Measurements from ENCODE around the gene RNF220.

RNF220 gene

DNA sequence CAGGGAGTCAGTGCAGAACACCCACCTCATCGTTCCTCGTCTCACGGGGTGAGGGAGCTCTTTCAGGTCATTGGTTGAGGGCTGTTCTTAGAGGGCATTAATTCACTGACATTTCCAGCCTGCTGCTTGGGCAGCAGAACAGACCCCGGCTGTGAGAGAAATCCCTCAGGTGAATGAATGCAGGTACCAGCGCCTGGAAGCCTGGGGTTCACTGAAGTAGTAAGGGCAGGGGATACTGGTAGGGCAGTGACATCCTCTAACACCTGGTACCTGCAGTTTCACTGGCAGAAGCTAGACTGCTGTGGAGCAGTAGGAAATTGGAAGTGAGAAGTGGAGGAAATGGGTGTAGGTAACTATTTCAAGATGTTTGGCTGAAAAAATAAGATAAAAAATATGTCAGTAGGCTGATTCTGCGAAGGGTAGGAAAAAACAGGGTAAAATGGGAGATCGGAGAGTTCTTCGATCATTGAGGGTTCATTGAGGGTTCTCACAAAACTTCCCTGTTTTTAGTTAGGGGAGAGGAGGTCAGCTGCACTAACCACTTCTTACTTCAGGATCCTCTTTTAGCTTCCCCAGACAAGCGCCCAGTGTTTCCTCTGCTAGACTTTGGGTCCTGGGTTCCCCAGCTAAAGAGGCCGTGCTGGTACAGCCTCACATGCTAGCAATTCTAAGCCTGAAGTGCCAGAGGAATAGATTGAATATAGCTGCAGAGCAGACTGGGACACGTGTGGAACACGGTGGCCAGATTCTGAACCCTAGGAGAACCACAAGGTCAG is 55.2 kb downstream of the RNF220 start:
- H3K36me3 ChIP-seq (ENCODE audit: control insufficient read depth, insufficient read depth, low read length) = no peaks in the 10 kb centered on the region
- H3K4me3 ChIP-seq (ENCODE audit: low read length) = no peak overlapping the region
- H3K9me3 ChIP-seq (ENCODE audit: control insufficient read depth, low read length) = no peaks in the 10 kb centered on the region
- no peak overlapping the region for H3K9ac ChIP-seq (ENCODE audit: low read length)
- H3K4me1 ChIP-seq (ENCODE audit: control insufficient read depth, insufficient read depth, low read length) = no peaks in the 10 kb centered on the region
- H3K27me3 ChIP-seq (ENCODE audit: control insufficient read depth, insufficient read depth, low read length) = peaks cover 17% of the 10 kb centered on the region

DNA sequence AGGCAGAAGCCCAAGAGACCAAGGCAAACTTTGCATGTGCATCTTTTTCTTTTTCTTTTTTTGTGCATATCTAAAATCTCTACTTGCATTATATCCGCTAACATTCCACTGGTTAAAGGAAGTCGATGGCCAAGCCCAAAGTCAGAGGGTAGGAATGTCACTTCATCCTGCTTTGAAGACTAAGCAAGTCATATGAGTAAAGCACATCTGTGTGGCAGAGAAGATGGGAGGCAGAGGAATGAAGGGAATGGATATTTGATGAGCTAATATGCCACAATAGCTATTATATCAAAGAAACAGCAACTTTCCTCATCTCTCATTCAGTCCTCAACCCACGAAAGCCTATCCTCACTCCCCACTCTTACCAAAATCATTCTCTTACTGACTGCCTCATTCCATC is 59.3 kb downstream of the RNF220 start:
- Histone ChIP-seq H3K9ac (ENCODE audit: low read length) (no peak overlapping the region), H3K4me3 (ENCODE audit: low read length) (no peak overlapping the region), H3K9me3 (ENCODE audit: control insufficient read depth, low read length) (no peaks in the 10 kb centered on the region), H3K4me1 (ENCODE audit: control insufficient read depth, insufficient read depth, low read length) (no peaks in the 10 kb centered on the region), H3K27me3 (ENCODE audit: control insufficient read depth, insufficient read depth, low read length) (peaks cover 9% of the 10 kb centered on the region), H3K36me3 (ENCODE audit: control insufficient read depth, insufficient read depth, low read length) (no peaks in the 10 kb centered on the region)

DNA sequence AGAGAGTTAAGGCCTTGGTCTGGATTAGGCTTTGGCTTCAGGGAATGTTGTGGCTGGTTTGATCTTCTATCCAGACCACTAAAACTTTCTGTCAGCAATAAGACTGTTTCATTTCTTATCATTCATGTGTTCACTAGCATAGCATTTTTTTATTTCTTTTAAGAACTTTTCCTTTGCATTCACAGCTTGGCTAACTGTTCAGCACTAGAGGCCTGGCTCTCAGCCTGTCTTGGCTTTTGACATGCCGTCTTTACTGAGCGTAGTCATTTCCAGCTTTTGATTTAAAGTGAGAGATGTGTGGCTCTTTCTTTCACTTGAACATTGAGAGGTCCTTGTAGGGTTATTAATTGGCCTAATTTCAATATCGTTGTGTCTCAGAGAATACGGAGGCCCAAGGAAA is 62.5 kb downstream of the RNF220 start:
- H3K9me3 ChIP-seq (ENCODE audit: control insufficient read depth, low read length) = no peaks in the 10 kb centered on the region
- no peaks in the 10 kb centered on the region for H3K36me3 ChIP-seq (ENCODE audit: control insufficient read depth, insufficient read depth, low read length)

DNA sequence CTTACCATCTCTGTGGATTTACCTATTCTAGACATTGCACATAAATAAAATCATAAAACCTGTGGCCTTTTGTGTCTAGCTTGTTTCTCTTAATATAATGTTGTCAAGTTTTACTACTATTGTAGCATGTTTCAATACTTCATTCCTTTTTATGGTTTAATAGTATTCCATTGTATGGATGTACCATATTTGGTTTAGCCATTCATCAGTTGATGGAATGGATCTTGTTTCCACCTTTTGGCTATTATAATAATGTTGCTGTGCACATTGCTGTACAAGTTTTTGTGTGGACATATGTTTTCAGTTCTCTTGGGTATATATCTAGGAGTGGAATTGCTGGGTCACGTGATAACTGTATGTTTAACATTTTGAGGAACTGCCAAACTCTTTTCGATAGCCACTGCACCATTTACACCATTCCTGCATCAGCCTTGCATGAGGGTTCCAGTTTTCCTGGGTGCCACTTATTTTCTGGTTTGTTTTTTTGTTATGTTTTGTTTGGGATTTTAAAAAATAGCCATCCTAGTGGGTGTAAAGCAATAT is 66.9 kb downstream of the RNF220 start:
- Histone ChIP-seq H3K27me3 (ENCODE audit: control insufficient read depth, insufficient read depth, low read length) (no peaks in the 10 kb centered on the region), H3K36me3 (ENCODE audit: control insufficient read depth, insufficient read depth, low read length) (no peaks in the 10 kb centered on the region), H3K4me1 (ENCODE audit: control insufficient read depth, insufficient read depth, low read length) (no peaks in the 10 kb centered on the region), H3K9me3 (ENCODE audit: control insufficient read depth, low read length) (no peaks in the 10 kb centered on the region), H3K9ac (ENCODE audit: low read length) (no peak overlapping the region), H3K4me3 (ENCODE audit: low read length) (no peak overlapping the region)

More for the DNA sequence above, 62.5 kb downstream of the RNF220 start:
- no peak overlapping the region for H3K4me3 ChIP-seq (ENCODE audit: low read length)
- H3K27me3 ChIP-seq (ENCODE audit: control insufficient read depth, insufficient read depth, low read length) = no peaks in the 10 kb centered on the region
- H3K4me1 ChIP-seq (ENCODE audit: control insufficient read depth, insufficient read depth, low read length) = no peaks in the 10 kb centered on the region
- H3K9ac ChIP-seq (ENCODE audit: low read length) = no peak overlapping the region

DNA sequence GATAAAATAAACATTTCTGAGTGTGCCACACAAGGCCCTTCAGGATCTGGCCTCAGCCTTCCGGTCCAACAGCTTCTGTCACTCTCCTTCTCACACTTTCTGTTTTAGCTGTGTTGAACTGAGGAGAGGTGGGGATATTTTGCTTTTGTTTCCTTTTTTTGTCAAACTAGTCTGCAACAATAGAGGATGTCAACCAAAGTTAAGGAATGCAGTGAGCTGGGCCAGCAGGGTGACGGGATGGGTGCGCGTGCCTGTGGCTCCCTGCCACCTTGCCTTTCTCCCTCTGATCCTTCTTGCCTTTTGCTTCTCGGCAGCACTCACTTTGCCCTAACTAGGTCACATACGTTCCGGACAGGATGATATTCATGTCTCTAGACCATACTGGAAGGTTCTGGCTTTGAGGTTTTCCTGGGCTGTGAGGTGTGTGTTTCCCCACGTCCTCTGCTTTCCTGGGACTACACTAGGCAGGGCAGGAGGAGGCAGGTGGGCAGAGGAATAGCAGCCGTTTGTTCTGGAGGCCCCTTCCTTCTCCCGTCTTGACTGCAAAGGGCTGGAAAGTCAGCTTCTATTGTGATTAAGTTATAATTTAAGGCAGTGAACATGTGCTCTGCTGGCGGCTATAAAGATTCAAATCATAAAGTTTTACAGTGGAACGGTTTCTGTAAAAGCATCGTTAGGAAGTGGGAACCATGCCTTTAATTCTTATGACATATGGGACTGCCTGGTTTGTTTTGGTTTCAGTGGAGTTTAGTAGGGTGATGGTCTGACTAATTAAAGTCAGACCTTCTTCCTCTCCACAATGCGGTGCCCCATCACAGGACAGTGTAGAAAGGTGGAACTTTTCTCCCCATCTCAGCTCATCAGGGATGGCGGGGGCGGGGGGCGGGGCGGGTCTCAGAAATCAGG is 67.8 kb downstream of the RNF220 start:
- Histone ChIP-seq H3K4me3 (ENCODE audit: low read length) (no peak overlapping the region), H3K36me3 (ENCODE audit: control insufficient read depth, insufficient read depth, low read length) (no peaks in the 10 kb centered on the region), H3K9ac (ENCODE audit: low read length) (peak overlapping the region; percentile 39)

DNA sequence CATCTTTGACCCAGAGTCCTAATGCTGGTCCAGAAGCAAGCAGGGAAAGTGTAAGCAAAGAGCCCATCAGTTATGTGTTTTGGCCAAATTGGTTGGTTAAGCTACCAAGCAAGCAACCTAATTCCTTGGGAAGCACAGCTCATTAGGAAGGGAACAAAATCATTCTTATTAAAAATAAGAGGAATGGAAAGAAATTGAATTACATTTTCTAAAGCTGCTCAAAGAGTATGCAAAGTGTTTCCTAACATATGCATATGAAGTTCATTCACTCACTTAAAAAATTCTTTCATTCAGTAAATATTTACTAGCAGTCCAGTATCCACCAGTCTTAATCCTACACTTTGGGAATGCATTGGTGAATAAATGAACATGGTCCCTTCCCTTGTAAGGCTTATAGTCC is 71.8 kb downstream of the RNF220 start:
- Histone ChIP-seq H3K4me3 (ENCODE audit: low read length) (no peak overlapping the region), H3K9ac (ENCODE audit: low read length) (no peak overlapping the region), H3K27me3 (ENCODE audit: control insufficient read depth, insufficient read depth, low read length) (no peaks in the 10 kb centered on the region)

More for the DNA sequence above, 67.8 kb downstream of the RNF220 start:
- no peaks in the 10 kb centered on the region for H3K9me3 ChIP-seq (ENCODE audit: control insufficient read depth, low read length)
- H3K4me1 ChIP-seq (ENCODE audit: control insufficient read depth, insufficient read depth, low read length) = no peaks in the 10 kb centered on the region
- H3K27me3 ChIP-seq (ENCODE audit: control insufficient read depth, insufficient read depth, low read length) = no peaks in the 10 kb centered on the region

DNA sequence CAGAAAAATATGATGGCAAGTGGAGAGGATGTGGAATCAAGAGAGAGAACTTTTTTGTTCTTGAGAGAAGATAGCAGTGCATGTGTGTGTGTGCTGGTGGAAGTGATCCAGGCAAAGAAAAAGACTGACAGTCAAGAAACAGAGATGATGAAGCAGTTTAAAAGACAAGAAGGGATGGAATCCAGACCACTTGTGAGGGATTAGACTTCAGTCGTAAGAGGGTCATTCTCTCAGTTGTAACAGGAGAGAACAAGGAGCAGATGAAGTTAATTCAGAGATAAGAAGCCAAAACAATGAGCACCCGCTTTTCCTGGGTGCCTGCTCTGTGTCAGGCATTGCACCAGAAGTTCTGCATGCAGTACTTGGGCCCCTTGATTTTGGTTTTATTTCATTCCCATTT is 76.6 kb downstream of the RNF220 start:
- H3K4me1 ChIP-seq (ENCODE audit: control insufficient read depth, insufficient read depth, low read length) = no peaks in the 10 kb centered on the region
- H3K36me3 ChIP-seq (ENCODE audit: control insufficient read depth, insufficient read depth, low read length) = no peaks in the 10 kb centered on the region
- H3K27me3 ChIP-seq (ENCODE audit: control insufficient read depth, insufficient read depth, low read length) = no peaks in the 10 kb centered on the region
- no peaks in the 10 kb centered on the region for H3K9me3 ChIP-seq (ENCODE audit: control insufficient read depth, low read length)
- H3K9ac ChIP-seq (ENCODE audit: low read length) = no peak overlapping the region
- no peak overlapping the region for H3K4me3 ChIP-seq (ENCODE audit: low read length)

More for the DNA sequence above, 71.8 kb downstream of the RNF220 start:
- Histone ChIP-seq H3K4me1 (ENCODE audit: control insufficient read depth, insufficient read depth, low read length) (no peaks in the 10 kb centered on the region), H3K36me3 (ENCODE audit: control insufficient read depth, insufficient read depth, low read length) (no peaks in the 10 kb centered on the region), H3K9me3 (ENCODE audit: control insufficient read depth, low read length) (no peaks in the 10 kb centered on the region)

DNA sequence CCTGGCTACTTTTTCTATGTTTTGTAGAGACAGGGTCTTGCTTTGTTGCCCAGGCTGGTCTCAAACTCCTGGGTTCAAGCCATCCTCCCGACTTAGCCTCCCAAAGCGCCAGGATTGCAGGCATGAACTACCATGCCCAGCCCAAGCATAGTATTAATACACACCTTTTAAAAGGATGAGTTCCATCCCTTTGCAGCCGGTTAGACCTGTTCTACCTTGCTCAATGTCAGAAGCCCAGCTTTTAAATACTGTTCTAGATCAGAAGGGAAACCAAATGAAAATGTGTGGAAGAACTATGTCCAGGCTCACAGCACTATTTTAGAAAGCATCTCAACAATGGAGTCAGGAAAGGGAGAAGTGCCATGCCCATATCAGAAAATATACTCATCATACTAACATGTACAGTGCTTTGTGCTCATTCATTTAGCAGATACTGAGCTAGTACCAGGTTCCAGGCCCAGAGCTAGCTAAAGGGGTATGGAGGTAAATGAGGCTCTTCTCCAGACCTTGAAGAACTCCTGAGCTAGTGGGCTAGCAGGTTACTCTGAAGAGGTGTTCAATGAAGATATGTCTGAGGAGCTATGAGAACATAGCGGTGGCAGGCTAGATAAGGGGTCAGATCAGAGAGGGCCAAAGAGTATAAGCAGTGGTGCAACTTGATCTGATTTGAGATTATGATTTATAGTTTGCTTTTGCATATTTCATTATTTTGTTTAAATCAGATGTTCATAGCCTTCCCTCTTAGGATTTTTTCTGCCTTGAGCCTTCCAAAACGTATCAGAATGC is 78.2 kb downstream of the RNF220 start:
- no peak overlapping the region for H3K4me3 ChIP-seq (ENCODE audit: low read length)
- H3K9ac ChIP-seq (ENCODE audit: low read length) = no peak overlapping the region

DNA sequence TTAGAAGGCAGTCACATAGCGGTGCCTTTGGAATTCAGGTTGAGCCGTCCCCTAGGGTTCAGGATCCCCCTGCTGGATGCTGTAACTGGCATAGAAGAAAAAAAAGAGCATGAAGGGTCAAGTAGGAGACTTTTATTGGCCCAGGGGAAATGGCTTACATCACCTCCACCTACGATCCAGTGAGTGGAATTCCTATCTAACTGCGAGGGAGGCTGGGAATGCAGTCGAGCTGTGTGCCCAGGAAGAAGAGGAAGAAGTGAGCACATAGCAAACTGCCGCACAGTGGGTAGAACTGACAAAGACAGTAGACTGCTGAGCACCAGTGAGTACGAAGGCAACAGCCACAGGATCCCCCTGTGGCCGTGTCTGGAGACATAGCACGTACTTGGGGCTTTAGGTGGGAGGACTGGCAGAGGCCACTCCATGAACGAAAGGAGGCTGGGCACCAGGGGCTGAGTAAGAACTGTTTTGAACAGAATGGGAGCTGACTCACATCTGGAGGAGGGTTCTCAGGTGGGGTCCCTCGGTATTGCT is 79.2 kb downstream of the RNF220 start:
- H3K4me1 ChIP-seq (ENCODE audit: control insufficient read depth, insufficient read depth, low read length) = no peaks in the 10 kb centered on the region
- H3K4me3 ChIP-seq (ENCODE audit: low read length) = no peak overlapping the region
- no peaks in the 10 kb centered on the region for H3K36me3 ChIP-seq (ENCODE audit: control insufficient read depth, insufficient read depth, low read length)
- no peak overlapping the region for H3K9ac ChIP-seq (ENCODE audit: low read length)
- H3K9me3 ChIP-seq (ENCODE audit: control insufficient read depth, low read length) = no peaks in the 10 kb centered on the region
- no peaks in the 10 kb centered on the region for H3K27me3 ChIP-seq (ENCODE audit: control insufficient read depth, insufficient read depth, low read length)

More for the DNA sequence above, 78.2 kb downstream of the RNF220 start:
- Histone ChIP-seq H3K4me1 (ENCODE audit: control insufficient read depth, insufficient read depth, low read length) (no peaks in the 10 kb centered on the region), H3K36me3 (ENCODE audit: control insufficient read depth, insufficient read depth, low read length) (no peaks in the 10 kb centered on the region), H3K27me3 (ENCODE audit: control insufficient read depth, insufficient read depth, low read length) (no peaks in the 10 kb centered on the region), H3K9me3 (ENCODE audit: control insufficient read depth, low read length) (no peaks in the 10 kb centered on the region)

DNA sequence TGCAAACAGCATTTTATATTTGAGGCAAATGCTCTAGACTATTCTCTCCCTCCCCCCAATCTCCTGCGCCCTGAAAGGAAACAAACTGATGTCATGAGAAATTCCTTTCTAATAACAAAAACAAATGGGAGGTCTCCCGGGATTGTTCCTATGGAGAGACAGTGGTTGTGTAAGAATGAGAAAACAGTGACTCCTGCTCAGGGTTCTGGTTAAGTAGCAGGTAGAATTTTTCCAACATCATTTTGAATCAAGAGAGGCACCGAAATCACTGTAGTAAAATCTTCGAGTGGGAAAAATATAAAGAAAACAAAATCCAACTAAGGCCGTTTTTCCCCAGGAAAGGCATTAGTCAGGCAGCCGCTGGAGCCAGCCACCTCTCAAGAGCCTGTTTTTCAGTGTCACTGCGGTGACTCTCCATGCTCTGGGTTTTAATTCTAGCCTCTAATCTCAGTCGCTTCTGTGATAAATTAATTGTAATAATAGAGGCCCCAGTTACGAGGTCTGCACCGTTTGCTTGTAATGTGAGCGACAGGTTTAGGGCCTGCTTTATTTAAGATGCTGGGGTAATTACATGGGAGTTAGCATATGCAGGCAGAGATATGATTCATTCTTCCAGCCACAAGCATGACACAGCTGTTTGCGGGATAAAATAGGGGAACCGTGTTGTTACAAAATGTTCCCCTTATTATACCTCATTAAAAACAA is 80.3 kb downstream of the RNF220 start:
- Histone ChIP-seq H3K9me3 (ENCODE audit: control insufficient read depth, low read length) (no peaks in the 10 kb centered on the region), H3K9ac (ENCODE audit: low read length) (no peak overlapping the region), H3K27me3 (ENCODE audit: control insufficient read depth, insufficient read depth, low read length) (no peaks in the 10 kb centered on the region), H3K4me1 (ENCODE audit: control insufficient read depth, insufficient read depth, low read length) (no peaks in the 10 kb centered on the region), H3K4me3 (ENCODE audit: low read length) (no peak overlapping the region), H3K36me3 (ENCODE audit: control insufficient read depth, insufficient read depth, low read length) (no peaks in the 10 kb centered on the region)

DNA sequence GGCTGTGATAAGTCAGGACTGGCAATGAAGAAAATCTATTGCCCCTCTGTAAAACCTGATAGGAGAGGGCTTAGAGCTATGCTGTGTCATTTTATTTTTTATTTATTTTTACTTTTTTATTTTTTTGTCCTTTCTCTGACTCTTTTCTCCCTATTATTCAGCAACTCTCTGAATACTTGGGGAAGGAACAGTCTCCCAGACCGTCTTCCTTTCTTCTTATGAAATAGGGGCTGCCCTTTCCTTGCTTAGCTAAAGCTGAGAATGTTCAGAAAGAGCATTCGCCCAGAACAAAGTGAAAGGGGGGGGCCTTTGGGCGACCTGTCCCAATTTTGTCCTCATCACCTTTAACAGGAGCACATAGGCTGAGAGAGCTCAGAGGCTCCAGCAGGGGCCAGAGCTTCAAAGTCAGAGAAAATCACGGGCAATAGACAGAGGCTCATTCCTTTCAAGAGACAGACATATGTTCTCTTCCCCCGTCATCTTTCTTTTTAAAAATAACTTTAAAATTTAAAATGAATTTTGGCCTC is 80.9 kb downstream of the RNF220 start:
- Histone ChIP-seq H3K4me1 (ENCODE audit: control insufficient read depth, insufficient read depth, low read length) (no peaks in the 10 kb centered on the region), H3K9me3 (ENCODE audit: control insufficient read depth, low read length) (no peaks in the 10 kb centered on the region), H3K4me3 (ENCODE audit: low read length) (no peak overlapping the region), H3K27me3 (ENCODE audit: control insufficient read depth, insufficient read depth, low read length) (no peaks in the 10 kb centered on the region), H3K36me3 (ENCODE audit: control insufficient read depth, insufficient read depth, low read length) (no peaks in the 10 kb centered on the region), H3K9ac (ENCODE audit: low read length) (no peak overlapping the region)
